ENCODE measurements around the gene XPNPEP2.
"Not testable (repeated sequence)": the region's sequence is repeated elsewhere in the genome, so short reads cannot be mapped to it uniquely, and the experiment has no call there.

Gene XPNPEP2

DNA sequence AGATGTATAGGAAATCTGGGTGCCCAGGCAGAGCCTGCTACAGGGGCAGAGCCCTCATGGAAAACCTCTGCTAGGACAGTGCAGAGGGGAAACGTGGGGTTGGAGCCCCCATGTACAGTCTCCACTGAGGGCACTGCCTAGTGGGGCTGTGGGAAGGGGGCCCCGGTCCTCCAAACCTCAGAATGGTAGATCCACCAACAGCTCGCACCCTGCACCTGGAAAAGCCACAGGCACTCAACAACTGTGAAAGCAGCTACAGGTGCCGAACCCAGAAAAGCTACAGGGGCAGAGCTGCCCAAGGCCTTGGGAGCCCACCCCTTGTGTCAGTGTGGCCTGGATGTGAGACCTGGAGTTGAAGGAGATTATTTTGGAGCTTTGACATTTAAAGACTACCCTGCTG lies 5.4 kb upstream of the XPNPEP2 start:
- TF ChIP-seq, protein P1, sequence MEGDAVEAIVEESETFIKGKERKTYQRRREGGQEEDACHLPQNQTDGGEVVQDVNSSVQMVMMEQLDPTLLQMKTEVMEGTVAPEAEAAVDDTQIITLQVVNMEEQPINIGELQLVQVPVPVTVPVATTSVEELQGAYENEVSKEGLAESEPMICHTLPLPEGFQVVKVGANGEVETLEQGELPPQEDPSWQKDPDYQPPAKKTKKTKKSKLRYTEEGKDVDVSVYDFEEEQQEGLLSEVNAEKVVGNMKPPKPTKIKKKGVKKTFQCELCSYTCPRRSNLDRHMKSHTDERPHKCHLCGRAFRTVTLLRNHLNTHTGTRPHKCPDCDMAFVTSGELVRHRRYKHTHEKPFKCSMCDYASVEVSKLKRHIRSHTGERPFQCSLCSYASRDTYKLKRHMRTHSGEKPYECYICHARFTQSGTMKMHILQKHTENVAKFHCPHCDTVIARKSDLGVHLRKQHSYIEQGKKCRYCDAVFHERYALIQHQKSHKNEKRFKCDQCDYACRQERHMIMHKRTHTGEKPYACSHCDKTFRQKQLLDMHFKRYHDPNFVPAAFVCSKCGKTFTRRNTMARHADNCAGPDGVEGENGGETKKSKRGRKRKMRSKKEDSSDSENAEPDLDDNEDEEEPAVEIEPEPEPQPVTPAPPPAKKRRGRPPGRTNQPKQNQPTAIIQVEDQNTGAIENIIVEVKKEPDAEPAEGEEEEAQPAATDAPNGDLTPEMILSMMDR (IDR thresholded peaks at IDR 0.05; ENCODE audit: control extremely low read depth, extremely low read depth, low read depth, missing control alignments), result no peak
- DNase-seq (ENCODE audit: extremely low spot score), result no peak
- POLR2A ChIA-PET, result no interaction called here
- CTCF ChIA-PET, result no interaction called here

DNA sequence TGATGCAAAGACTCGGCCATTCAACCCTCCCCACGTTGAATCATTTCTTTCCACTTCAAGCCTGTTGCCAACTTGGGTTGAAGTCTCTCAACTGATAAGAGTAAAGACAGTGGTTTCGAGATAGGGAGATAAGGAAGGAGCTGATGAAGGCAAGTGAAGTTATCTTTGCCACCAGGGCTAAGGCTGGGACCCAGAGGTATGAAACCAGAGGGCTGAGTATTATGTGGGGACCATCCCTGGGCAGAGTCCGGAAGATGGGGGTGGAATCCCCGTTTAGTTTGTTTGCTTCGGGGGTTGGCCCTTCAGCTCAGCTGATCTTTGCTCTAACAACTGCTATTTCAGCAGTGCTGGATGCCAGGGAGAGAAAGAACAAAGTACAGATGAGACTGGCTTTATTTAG lies 2.3 kb upstream of the XPNPEP2 start:
- ChIA-PET CTCF (interaction anchor here (3.2 kb wide), 1 partner anchor 10 kb away, joined by 11 read pairs; no protein-coding TSS in a partner anchor), POLR2A (no interaction called here)
- DNase-seq (ENCODE audit: extremely low spot score), result no peak
- TF ChIP-seq, protein P1 (IDR thresholded peaks at IDR 0.05; ENCODE audit: control extremely low read depth, extremely low read depth, low read depth, missing control alignments), result no peak

DNA sequence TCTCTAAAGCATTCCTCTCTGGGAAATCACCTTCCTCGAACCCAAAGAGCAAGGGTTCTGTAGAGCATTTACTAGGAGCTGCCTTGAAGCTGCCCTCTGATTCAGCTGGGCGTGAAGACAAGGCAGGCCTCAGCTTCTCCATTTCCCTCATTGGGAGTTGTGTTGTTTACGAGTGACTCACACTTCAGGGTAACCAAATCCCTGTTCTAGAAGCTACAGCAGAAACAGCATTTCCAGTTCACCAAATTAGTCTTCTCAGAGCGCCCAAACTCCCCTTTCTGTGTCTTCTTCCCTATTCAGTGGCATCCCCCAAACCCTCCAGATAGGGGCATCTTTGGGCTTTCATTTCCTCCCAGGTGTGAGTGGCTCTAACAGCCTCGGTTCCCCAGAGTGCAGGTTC lies 863 bp upstream of the XPNPEP2 start:
- DNase-seq (ENCODE audit: extremely low spot score), result no peak
- TF ChIP-seq, protein P1 (IDR thresholded peaks at IDR 0.05; ENCODE audit: control extremely low read depth, extremely low read depth, low read depth, missing control alignments), result no peak
- ChIA-PET CTCF (interaction anchor here (1.3 to 3.2 kb wide), 3 partner anchors 11 to 16 kb away, joined by 3 to 11 read pairs (median 4); no protein-coding TSS in a partner anchor), POLR2A (interaction anchor here (0.6 kb wide), 1 partner anchor 1839 kb away, joined by 14 read pairs; no protein-coding TSS in a partner anchor)

DNA sequence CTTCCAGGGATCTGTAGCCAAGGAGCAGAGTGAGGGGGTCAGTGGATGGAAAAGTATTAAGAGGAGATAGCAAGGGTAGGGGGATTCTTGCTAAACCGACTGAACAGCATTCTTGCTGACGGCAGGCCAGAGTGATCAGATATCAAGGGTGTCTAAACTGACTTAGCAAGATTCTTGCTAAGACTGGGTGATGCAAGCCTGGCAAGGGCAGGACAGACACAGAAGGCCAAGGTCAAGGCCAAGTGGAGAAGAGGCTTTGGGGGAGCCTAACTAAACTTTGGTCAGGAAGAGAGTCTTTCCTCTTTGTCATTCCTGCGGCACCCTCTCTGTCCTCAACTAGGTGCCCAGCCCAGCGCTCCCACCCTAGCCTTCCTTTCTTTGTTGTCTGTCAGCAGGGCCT lies 799 bp downstream of the XPNPEP2 start:
- POLR2A ChIA-PET, result no interaction called here
- TF ChIP-seq, protein P1 (IDR thresholded peaks at IDR 0.05; ENCODE audit: control extremely low read depth, extremely low read depth, low read depth, missing control alignments), result no peak
- CTCF ChIA-PET, result interaction anchor here (1.5 kb wide), 1 partner anchor 14 kb away, joined by 4 read pairs; no protein-coding TSS in a partner anchor
- DNase-seq (ENCODE audit: extremely low spot score), result no peak

DNA sequence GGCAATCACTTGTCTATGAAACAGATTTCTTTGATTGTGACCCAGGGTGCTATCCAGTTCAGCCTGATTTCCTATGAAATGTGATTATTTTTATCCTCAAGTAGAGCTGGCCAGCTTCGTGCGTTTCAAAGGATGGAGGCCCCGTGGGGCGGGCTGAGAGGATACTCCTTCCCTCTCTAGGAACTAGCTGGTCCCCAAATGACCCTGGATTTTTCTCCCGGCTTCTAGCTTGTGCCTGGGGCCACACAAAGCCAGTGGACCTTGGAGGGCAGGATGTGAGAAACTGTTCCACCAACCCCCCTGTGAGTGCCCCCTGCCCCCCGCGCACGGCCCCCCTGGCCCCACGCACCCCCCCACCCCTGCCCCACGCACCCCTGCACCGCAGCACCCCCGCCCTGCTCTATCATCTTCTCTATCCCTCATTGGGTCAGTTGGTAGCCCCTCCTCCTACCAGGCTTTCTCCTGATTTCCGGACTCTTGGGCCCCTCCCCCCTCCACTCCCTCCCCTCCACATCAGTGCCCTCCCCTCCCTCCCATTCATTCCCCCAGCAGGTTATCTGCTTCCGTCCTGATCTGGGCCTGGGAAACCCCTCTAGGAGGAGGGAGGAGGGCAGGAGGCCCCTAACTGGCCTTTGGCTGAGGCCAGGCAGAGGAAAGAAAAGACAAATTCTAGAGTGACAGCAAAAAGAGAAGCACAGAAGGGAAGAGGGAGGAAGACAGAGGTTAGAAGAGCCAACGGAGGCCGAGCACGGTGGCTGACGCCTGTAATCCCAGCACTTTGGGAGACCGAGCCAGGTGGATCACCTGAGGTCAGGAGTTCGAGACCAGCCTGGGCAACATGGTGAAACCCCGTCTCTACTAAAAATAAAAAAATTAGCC lies 3.3 kb downstream of the XPNPEP2 start:
- ChIA-PET POLR2A (no interaction called here), CTCF (interaction anchor here (1.3 kb wide), 1 partner anchor 14 kb away, joined by 3 read pairs; no protein-coding TSS in a partner anchor)
- DNase-seq (ENCODE audit: extremely low spot score), result no peak
- TF ChIP-seq, protein P1 (IDR thresholded peaks at IDR 0.05; ENCODE audit: control extremely low read depth, extremely low read depth, low read depth, missing control alignments), result no peak

DNA sequence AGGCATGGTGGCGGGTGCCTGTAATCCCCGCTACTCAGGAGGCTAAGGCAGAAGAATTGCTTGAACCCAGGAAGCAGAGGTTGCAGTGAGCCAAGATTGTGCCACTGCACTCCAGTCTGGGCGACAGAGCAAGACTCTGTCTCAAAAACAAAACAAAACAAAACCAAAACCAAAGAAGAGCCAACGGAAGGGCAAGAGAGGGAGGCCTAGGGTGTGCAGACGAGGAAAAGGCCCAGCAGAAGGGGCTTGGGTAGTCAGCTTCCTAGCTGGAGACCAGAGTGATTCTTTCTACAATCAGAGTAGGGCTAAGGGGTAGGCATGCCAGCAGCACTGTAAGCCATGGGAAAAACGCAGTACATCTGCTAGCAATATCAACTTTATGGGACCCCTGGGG lies 4.0 kb downstream of the XPNPEP2 start:
- DNase-seq (ENCODE audit: extremely low spot score); POLR2A ChIA-PET: not testable (repeated sequence)
- CTCF ChIA-PET, result interaction anchor here (1.3 kb wide), 1 partner anchor 14 kb away, joined by 3 read pairs; no protein-coding TSS in a partner anchor

DNA sequence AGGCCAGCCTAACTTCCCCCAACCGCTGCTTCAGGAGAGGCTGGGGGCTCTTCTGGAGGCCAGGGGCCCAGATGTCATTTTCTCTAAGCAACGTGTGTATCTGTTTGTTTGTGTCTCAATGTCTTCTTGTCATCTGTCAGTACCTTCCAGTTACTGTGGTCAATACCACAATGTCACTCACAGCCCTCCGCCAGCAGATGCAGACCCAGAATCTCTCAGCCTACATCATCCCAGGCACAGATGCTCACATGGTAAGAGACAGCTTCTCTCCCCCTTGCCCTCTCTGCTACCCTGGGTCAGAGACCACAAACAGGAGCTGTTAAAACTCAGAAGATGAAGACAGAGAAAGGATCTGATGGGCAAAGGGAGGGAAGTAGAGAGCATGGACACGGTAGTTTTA lies 5.0 kb downstream of the XPNPEP2 start:
- DNase-seq (ENCODE audit: extremely low spot score), result no peak
- CTCF ChIA-PET, result interaction anchor here (1.3 kb wide), 1 partner anchor 12 kb away, joined by 3 read pairs; no protein-coding TSS in a partner anchor
- POLR2A ChIA-PET, result no interaction called here
- TF ChIP-seq, protein P1 (IDR thresholded peaks at IDR 0.05; ENCODE audit: control extremely low read depth, extremely low read depth, low read depth, missing control alignments), result no peak

Measured in GM10248 (cell line).